BE2C (cell line): Measurements from ENCODE around the gene SRP19.

Experiments
- DNase-seq: peaks from one replicate; pipeline ENCODE4 v3.0.0-alpha.2; 2020
- H3K27me3 ChIP-seq: fragments of 250-450 bp; sonication (Bioruptor Pico); 2 replicates; pipeline ENCODE4 v1.5.1; 2020; ENCODE audit warnings: mild to moderate bottlenecking
- H3K36me3 ChIP-seq: fragments of 250-450 bp; sonication (Bioruptor Pico); 2 replicates; pipeline ENCODE4 v1.5.1; 2020; ENCODE audit warnings: mild to moderate bottlenecking
- H3K4me1 ChIP-seq: fragments of 250-450 bp; sonication (Bioruptor Pico); 2 replicates; pipeline ENCODE4 v1.5.1; 2020
- H3K4me3 ChIP-seq: 2 replicates; pipeline ENCODE4 v1.5.1; 2011; ENCODE audit warnings: low read depth, low read length
- H3K9me3 ChIP-seq: fragments of 250-450 bp; sonication (Bioruptor Pico); 2 replicates; pipeline ENCODE4 v1.5.1; 2020
- CTCF ChIP-seq: IDR thresholded peaks from 2 replicates; pipeline ENCODE4 v1.5.1; 2012; ENCODE audit warnings: mild to moderate bottlenecking, low read depth, low read length

The SRP19 gene

GRCh38 chr5:112862085-112862484 is 998 bp downstream of the SRP19 start:
- Histone ChIP-seq H3K4me1 (no peaks in the 10 kb centered on the region; the same call in 1 of the 2 replicates), H3K4me3 (peak overlapping the region; percentile 94), H3K9me3 (no peaks in the 10 kb centered on the region), H3K27me3 (0 out of 2 replicates have a peak, but pooled peaks cover 3% of the 10 kb centered on the region), H3K36me3 (peaks cover 29% of the 10 kb centered on the region)
- no peak for TF ChIP-seq CTCF
- DNase-seq: peak; percentile 32

- Histone ChIP-seq H3K9me3 (no peaks in the 10 kb centered on the region), H3K36me3 (peaks cover 40% of the 10 kb centered on the region), H3K4me3 (no peak overlapping the region; the same call in 1 of the 2 replicates), H3K27me3 (no peaks in the 10 kb centered on the region), H3K4me1 (no peaks in the 10 kb centered on the region; the same call in 1 of the 2 replicates)
- no peak for TF ChIP-seq CTCF
- DNase-seq: peak; percentile 20
Measured at GRCh38 chr5:112863549-112863948, 2.5 kb downstream of the SRP19 start.

GRCh38 chr5:112865128-112865527 is 4.0 kb downstream of the SRP19 start:
- H3K9me3 ChIP-seq: no peaks in the 10 kb centered on the region
- TF ChIP-seq CTCF: no peak
- no peak for DNase-seq
- H3K27me3 ChIP-seq: no peaks in the 10 kb centered on the region
- no peak overlapping the region for H3K4me3 ChIP-seq
- peaks cover 56% of the 10 kb centered on the region for H3K36me3 ChIP-seq
- no peaks in the 10 kb centered on the region; the same call in 1 of the 2 replicates for H3K4me1 ChIP-seq

- no peak for TF ChIP-seq CTCF
- H3K4me3 ChIP-seq: no peak overlapping the region
- H3K36me3 ChIP-seq: peaks cover 64% of the 10 kb centered on the region
- no peaks in the 10 kb centered on the region; the same call in 1 of the 2 replicates for H3K4me1 ChIP-seq
- no peak for DNase-seq
- H3K9me3 ChIP-seq: no peaks in the 10 kb centered on the region
- no peaks in the 10 kb centered on the region for H3K27me3 ChIP-seq
Measured at GRCh38 chr5:112866739-112867138, 5.7 kb downstream of the SRP19 start.

GRCh38 chr5:112867411-112867810 is 6.3 kb downstream of the SRP19 start:
- H3K27me3 ChIP-seq: no peaks in the 10 kb centered on the region
- peaks cover 64% of the 10 kb centered on the region for H3K36me3 ChIP-seq
- TF ChIP-seq CTCF: no peak
- no peak overlapping the region for H3K4me3 ChIP-seq
- H3K9me3 ChIP-seq: no peaks in the 10 kb centered on the region
- no peak for DNase-seq
- H3K4me1 ChIP-seq: no peaks in the 10 kb centered on the region; the same call in 1 of the 2 replicates

GRCh38 chr5:112869948-112870347 is 8.9 kb downstream of the SRP19 start:
- H3K9me3 ChIP-seq: no peaks in the 10 kb centered on the region
- no peaks in the 10 kb centered on the region for H3K4me1 ChIP-seq
- H3K36me3 ChIP-seq: peaks cover 47% of the 10 kb centered on the region
- H3K4me3 ChIP-seq: no peak overlapping the region
- no peak for TF ChIP-seq CTCF
- no peaks in the 10 kb centered on the region for H3K27me3 ChIP-seq
- no peak for DNase-seq
